GM21619 (cell line): ENCODE data around the gene CHST15.

Experiments
- ATAC-seq: cut with Tn5 transposase; IDR thresholded peaks from one replicate; pipeline ENCODE4 v1.9.1; 2021; ENCODE audit not compliant: unreplicated experiment

The CHST15 gene

GRCh38 chr10:124083047-124083739 lies 10.2 kb downstream of the CHST15 start:
- ATAC-seq, result no peak

DNA sequence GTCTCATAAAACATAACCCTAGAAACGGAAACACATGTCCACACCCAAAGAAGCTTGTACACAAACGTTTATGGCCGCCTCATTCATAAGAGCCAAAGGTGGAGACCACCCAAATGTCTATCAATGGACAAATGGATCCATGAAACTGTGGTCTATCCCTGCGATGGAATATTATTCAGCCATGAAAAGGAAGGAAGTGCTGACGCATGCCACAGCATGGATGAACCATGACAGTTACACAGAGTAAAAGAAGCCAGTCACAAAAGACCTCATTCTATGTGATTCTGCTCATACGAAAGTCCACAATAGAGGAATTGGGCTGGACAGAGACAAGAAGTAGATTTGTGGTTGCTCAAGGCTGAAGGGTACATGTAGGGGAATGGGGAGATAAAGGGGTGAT lies 10.8 kb downstream of the CHST15 start:
- ATAC-seq, result no peak

DNA sequence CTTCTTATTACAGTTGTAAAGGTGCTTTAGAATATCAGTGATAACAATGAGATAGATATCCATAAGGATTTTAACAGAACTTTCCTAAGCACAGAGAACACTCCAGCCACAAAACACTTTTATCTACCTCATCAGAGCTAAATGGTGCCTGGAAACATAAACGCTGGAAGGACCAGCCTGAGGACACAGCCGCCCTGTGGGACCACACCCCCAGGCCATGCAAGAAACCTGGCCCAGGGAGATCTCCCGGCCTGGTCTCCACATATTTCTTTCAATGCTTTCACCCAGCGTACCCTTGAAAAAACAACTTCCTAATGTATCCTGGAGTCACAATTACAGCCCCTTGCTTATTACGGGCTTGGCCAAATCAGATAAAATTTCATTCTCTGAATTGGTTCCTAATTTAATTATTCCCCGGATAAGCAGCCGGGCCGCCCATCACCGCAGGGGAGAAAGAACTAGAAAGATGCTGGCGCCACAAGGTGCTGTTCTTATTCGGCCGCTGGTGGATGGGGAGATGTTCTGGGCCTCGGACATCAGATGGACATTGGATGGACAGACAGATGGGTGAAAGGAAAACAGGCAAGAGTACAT lies 11.8 kb downstream of the CHST15 start:
- ATAC-seq, result no peak

GRCh38 chr10:124079864-124080263 lies 13.5 kb downstream of the CHST15 start:
- ATAC-seq, result no peak

DNA sequence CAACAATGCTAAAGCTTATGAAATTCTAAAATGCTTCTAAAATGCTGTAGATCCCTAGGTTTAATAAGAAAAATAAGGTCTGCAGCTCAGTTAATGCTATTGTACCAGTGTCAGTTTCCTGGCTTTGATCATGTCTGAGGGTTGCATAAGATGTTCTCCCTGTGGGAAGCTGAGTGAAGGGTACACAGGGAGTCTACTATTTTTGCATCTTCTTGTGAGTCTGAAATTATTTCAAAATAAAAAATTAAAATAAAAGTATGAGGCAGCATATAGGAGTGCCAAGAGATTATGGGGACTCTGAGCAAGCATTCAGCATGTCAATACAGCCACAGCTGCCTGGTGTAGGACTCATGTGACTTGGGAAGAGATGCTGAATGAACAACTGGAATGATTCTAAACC lies 14.7 kb downstream of the CHST15 start:
- no peak for ATAC-seq

GRCh38 chr10:124078028-124078427 lies 15.4 kb downstream of the CHST15 start:
- no peak for ATAC-seq

- ATAC-seq, result no peak
Observed at GRCh38 chr10:124077208-124077993, 16.0 kb downstream of the CHST15 start.

GRCh38 chr10:124076148-124076733 lies 17.2 kb downstream of the CHST15 start:
- ATAC-seq, result no peak

DNA sequence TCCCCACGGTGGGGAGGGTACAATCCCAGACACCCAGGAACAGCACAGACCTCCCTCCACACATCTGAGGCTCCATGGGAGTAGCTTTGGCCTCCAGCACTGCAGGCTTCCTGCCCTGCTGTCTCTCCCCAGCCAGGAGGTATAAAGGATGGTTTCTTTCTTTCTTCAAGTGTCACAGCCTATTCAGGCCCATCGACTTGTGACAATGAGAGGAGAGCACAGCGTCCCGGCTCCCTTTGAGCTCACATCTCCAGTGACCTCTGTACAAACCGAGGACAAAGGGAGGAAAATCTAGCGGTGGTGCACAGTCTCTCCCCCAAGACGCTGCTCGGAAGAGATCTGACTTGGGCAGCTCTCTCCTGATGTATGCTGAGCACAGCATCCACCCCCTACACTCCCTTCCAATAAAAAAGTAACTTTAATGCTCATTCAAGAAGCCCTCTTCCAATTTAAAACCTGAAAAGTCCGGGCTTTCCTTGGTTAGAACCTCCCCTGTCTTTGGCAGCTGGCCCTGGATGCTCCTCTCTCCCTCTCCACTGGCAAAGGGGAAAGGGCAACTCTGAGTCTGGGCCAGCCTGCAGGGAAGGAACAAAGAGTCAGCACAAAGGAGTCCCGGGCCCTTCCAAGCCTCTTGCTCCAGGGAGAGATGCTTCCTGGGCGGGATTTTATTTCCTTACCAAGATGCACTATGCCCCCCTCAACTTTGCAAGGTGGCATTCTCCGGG lies 18.0 kb downstream of the CHST15 start:
- no peak for ATAC-seq

DNA sequence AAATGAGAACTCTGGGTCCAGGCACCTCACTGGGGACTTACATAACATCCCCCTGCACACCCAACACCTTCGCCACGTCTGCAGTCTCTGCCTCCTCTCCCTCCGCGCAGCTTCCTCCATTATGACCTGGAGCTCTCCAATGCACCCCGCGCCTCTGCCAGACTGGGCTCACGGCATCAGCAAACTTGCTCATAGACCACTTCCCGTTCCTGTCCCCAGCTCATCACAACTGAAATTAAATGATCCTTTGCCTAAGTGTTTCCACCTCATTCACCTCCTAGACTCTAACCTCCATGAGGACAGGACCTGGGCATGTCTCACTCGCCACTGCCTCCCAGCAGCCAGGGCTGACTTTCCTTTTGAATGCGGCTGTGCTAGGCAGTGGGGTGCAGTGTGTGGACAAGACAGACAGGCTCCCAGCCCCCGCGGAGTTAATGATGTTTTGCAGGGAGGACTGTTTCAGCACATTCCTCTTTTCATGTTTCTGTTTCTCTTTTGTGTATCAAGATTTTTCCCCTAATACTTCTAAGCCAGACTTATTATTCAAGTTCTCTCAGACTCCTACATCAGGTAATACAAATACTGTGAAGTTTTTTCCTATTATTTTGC lies 18.8 kb downstream of the CHST15 start:
- no peak for ATAC-seq

GRCh38 chr10:124073978-124074377 lies 19.4 kb downstream of the CHST15 start:
- no peak for ATAC-seq

DNA sequence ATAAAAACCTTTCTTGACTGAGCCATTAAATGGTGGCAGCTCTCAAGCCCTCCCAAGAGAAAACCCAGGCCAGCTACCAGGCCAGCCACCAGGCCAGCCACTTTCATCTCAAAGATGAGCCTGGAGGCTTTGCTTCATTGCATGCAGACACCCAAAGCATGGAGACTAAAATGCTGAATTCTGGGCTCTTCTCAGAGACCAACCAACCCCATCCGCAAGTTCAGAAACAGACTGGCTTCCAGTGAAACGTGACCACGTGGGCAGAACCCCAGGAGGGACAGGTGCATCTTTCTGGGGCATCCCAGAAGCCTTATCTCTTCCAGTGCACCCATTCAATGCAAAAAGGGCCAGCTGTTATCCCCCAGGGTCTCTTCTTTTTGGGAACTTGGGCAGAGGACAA lies 20.9 kb downstream of the CHST15 start:
- no peak for ATAC-seq

DNA sequence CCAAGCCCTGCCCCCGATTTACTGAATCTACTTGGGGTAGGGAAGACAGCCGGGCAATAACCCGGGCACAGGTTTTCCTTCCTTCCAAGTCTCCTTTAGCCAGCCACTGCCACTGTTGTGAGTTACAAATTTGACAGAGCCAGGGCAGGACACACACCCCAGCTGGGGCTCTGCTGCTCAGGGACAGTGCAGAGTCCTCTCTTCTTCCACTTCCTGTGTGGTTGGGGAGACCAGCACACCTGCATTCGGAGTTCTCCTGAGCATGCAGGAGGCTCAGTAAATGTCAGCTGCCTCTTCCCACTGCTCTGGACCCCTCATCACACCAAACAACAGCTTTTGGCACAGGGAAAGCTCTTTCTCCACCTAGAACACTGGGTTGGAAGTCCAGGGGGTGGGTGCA lies 21.3 kb downstream of the CHST15 start:
- ATAC-seq, result no peak

DNA sequence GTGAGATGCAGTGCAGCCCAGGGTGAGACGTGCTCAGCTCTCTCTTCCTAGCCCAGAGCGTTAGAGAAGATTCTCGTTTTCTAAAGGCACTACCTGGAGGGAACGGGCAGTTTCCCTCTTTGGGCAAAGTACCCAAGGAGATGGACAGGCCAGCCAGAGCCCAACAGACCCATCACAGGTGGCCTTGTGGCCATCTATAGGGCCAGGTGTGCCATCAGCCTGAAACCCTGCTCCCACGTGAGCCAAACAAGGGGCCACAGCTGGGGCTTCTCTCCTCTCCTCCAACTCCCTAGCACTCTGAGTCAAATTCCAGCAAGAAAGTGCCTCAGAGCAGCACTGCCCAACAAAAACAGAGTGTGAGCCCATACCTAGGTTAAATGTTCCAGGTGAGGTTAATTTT lies 22.3 kb downstream of the CHST15 start:
- no peak for ATAC-seq

DNA sequence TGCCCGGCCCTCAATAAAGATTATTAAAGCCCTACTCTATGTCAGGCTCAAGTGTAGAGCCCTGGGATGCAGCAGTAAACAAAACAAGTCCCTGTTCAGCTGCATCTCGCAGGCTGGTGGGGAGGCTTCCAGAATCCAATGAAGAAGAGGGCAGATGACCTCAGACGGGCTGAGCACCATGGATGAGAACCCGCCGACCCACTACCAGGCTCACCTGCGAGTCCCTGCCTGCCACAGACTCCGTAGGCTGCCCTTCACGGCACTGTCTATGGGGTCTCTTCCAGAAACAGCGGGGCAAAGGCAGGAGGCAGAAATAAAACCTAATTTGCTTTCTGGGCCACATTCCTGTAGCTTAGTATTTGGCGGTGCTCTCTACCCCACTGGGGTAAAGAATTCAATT lies 22.7 kb downstream of the CHST15 start:
- ATAC-seq, result no peak

DNA sequence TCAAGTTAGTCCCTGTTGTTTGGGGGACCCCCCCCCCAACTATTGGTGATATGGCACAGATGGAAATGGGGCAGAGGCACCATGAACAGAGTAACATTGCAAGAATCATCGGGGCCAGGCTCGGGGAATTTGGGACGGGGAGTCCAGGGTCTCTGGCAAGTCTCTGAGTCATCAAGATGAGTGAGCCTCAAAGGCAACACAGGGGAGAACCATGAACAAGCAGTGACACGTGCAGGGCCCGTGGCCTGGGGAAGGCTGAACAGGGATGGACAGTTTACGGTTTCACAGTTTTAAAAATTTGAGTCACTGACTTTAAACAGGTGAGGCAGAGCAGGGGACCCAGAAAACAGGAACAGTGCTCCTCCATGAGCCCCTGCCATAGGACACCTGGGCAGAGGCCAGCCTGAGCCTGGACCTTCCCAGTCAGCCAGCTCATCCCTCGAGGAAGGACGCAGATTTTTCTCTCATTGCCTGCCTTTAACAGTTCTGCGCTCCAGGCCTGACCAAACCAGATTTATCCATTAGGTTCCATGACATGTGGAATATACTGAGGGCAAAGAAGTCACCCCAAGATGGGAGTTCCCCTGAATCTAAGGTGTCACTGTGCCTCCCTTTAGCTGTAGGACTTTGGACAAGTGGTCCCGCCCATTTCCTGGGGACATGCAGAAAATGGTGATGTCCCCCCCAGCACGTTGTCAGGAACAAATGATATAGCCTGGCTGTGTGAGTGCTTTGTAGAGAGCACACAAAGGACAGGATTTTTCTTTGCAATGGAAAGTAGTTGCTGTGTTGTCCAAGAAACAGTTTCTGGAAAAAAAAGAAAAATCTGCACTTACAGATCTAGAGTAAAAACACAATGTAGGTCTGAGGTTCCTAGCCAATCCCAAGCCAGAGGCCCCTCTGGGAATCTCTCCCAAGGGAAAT lies 23.8 kb downstream of the CHST15 start:
- ATAC-seq, result no peak

- no peak for ATAC-seq
Observed at GRCh38 chr10:124068929-124069328, 24.5 kb downstream of the CHST15 start.

GRCh38 chr10:124067825-124068400 lies 25.5 kb downstream of the CHST15 start:
- ATAC-seq, result no peak
